ENCODE data around the gene ANO2.

ANO2 gene

GRCh38 chr12:5723711-5724252 lies 221.3 kb downstream of the ANO2 start:
- DNase-seq (ENCODE audit: low spot score), result no peak
- H2AFZ ChIP-seq (ENCODE audit: low read length), result no peak overlapping the region

DNA sequence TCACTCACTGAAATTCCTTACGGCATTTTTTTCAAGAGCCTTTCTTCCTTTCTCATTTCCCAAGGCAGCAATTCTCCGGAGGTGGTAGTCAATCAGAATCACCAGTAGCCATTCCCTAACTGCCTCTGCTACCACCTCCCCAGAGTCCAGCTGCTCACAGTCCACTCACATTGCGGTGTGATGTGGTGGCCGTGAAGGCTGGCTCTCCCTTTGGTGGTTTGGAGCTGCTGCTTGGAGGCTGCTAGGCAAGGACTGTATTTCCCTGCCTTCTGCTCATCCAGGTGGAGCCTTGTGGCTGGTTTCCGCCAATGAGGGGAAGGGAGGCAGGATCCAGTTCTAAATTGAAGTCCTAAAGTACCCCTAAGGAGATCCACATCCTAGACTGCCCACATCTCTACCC lies 222.0 kb downstream of the ANO2 start:
- no peak for DNase-seq (ENCODE audit: low spot score)
- H3K4me1 ChIP-seq (ENCODE audit: control insufficient read depth in 2 of 2, insufficient read depth in 1 of 2, low read depth in 1 of 2, low read length in 2 of 2), result peaks cover 9 to 22% of the 10 kb centered on the region in 2 donors
- H3K14ac ChIP-seq (ENCODE audit: low read length), result no peak overlapping the region
- H2BK5ac ChIP-seq (ENCODE audit: low read length), result no peak overlapping the region
- peak overlapping the region; percentile 86 for H3K18ac ChIP-seq (ENCODE audit: low read length)
- H3K9me3 ChIP-seq (replicated peaks in 1 of 2; ENCODE audit: control insufficient read depth in 2 of 2, insufficient read depth in 1 of 2, low read depth in 1 of 2, low read length in 2 of 2), result no peaks in the 10 kb centered on the region
- no peak overlapping the region for H4K91ac ChIP-seq (ENCODE audit: low read depth, low read length, poor library complexity)
- no peaks in the 10 kb centered on the region for H3K36me3 ChIP-seq (replicated peaks in 1 of 2; ENCODE audit: control insufficient read depth in 2 of 2, insufficient read depth in 2 of 2, low read length in 2 of 2)
- no peak overlapping the region for H2BK15ac ChIP-seq (ENCODE audit: low read length)
- no peak overlapping the region for H2BK120ac ChIP-seq (ENCODE audit: low read depth, low read length)
- H3K4ac ChIP-seq (ENCODE audit: low read length), result no peak overlapping the region
- no peaks in the 10 kb centered on the region for H3K79me1 ChIP-seq (ENCODE audit: low read depth, low read length)
- no CpG with 5 or more reads among the region's 5 CpGs for WGBS, 2 donors (ENCODE audit: extremely low coverage in 2 of 2, insufficient read length in 2 of 2, insufficient replicate concordance in 1 of 2)
- H2AFZ ChIP-seq (ENCODE audit: low read length), result no peak overlapping the region
- H3K27me3 ChIP-seq (ENCODE audit: control insufficient read depth in 3 of 3, insufficient read depth in 3 of 3, low read depth in 1 of 3, low read length in 3 of 3), result no peaks in the 10 kb centered on the region
- no peak overlapping the region for H3K4me2 ChIP-seq (ENCODE audit: insufficient read depth, low read length, poor library complexity, severe bottlenecking)
- no peak overlapping the region for H2AK5ac ChIP-seq (ENCODE audit: low read depth, low read length)
- H3K23ac ChIP-seq (ENCODE audit: low read depth, low read length, poor library complexity), result peak overlapping the region; percentile 56
- H3K9ac ChIP-seq (ENCODE audit: low read depth, low read length, poor library complexity), result no peak overlapping the region
- no peak overlapping the region for H2BK12ac ChIP-seq (ENCODE audit: low read length)
- no peak overlapping the region for H3K4me3 ChIP-seq (ENCODE audit: low read length in 2 of 2)
- H4K8ac ChIP-seq (ENCODE audit: low read depth, low read length), result no peak overlapping the region
- H3K27ac ChIP-seq (replicated peaks; ENCODE audit: low read length), result no peak overlapping the region

More at GRCh38 chr12:5723711-5724252, 221.3 kb downstream of the ANO2 start:
- no peak overlapping the region for H2AK5ac ChIP-seq (ENCODE audit: low read depth, low read length)
- no peak overlapping the region for H3K14ac ChIP-seq (ENCODE audit: low read length)
- peaks cover 9 to 22% of the 10 kb centered on the region in 2 donors for H3K4me1 ChIP-seq (ENCODE audit: control insufficient read depth in 2 of 2, insufficient read depth in 1 of 2, low read depth in 1 of 2, low read length in 2 of 2)
- no peak overlapping the region for H2BK15ac ChIP-seq (ENCODE audit: low read length)
- H3K27ac ChIP-seq (replicated peaks; ENCODE audit: low read length), result no peak overlapping the region
- H3K23ac ChIP-seq (ENCODE audit: low read depth, low read length, poor library complexity), result no peak overlapping the region
- H4K91ac ChIP-seq (ENCODE audit: low read depth, low read length, poor library complexity), result no peak overlapping the region
- H2BK12ac ChIP-seq (ENCODE audit: low read length), result peak overlapping the region; percentile 59
- H2BK120ac ChIP-seq (ENCODE audit: low read depth, low read length), result no peak overlapping the region
- no CpG with 5 or more reads among the region's 4 CpGs for WGBS, 2 donors (ENCODE audit: extremely low coverage in 2 of 2, insufficient read length in 2 of 2, insufficient replicate concordance in 1 of 2)
- no peaks in the 10 kb centered on the region for H3K27me3 ChIP-seq (ENCODE audit: control insufficient read depth in 3 of 3, insufficient read depth in 3 of 3, low read depth in 1 of 3, low read length in 3 of 3)
- no peak overlapping the region for H3K9ac ChIP-seq (ENCODE audit: low read depth, low read length, poor library complexity)
- H3K36me3 ChIP-seq (replicated peaks in 1 of 2; ENCODE audit: control insufficient read depth in 2 of 2, insufficient read depth in 2 of 2, low read length in 2 of 2), result no peaks in the 10 kb centered on the region
- H3K4me3 ChIP-seq (ENCODE audit: low read length in 2 of 2), result no peak overlapping the region
- H3K79me1 ChIP-seq (ENCODE audit: low read depth, low read length), result no peaks in the 10 kb centered on the region
- H3K4ac ChIP-seq (ENCODE audit: low read length), result no peak overlapping the region
- H2BK5ac ChIP-seq (ENCODE audit: low read length), result no peak overlapping the region
- no peaks in the 10 kb centered on the region for H3K9me3 ChIP-seq (replicated peaks in 1 of 2; ENCODE audit: control insufficient read depth in 2 of 2, insufficient read depth in 1 of 2, low read depth in 1 of 2, low read length in 2 of 2)
- no peak overlapping the region for H4K8ac ChIP-seq (ENCODE audit: low read depth, low read length)
- H3K18ac ChIP-seq (ENCODE audit: low read length), result no peak overlapping the region
- no peak overlapping the region for H3K4me2 ChIP-seq (ENCODE audit: insufficient read depth, low read length, poor library complexity, severe bottlenecking)

- DNase-seq (ENCODE audit: low spot score), result no peak
- H2BK15ac ChIP-seq (ENCODE audit: low read length), result no peak overlapping the region
- H4K8ac ChIP-seq (ENCODE audit: low read depth, low read length), result no peak overlapping the region
- H3K27ac ChIP-seq (replicated peaks; ENCODE audit: low read length), result no peak overlapping the region
- no peak overlapping the region for H3K14ac ChIP-seq (ENCODE audit: low read length)
- no peak overlapping the region for H2BK12ac ChIP-seq (ENCODE audit: low read length)
- no peak overlapping the region for H3K23ac ChIP-seq (ENCODE audit: low read depth, low read length, poor library complexity)
- no peaks in the 10 kb centered on the region for H3K36me3 ChIP-seq (replicated peaks in 1 of 2; ENCODE audit: control insufficient read depth in 2 of 2, insufficient read depth in 2 of 2, low read length in 2 of 2)
- no peak overlapping the region for H2AK5ac ChIP-seq (ENCODE audit: low read depth, low read length)
- no peak overlapping the region for H3K18ac ChIP-seq (ENCODE audit: low read length)
- H3K9me3 ChIP-seq (replicated peaks in 1 of 2; ENCODE audit: control insufficient read depth in 2 of 2, insufficient read depth in 1 of 2, low read depth in 1 of 2, low read length in 2 of 2), result no peaks in the 10 kb centered on the region
- peaks cover 9 to 22% of the 10 kb centered on the region in 2 donors for H3K4me1 ChIP-seq (ENCODE audit: control insufficient read depth in 2 of 2, insufficient read depth in 1 of 2, low read depth in 1 of 2, low read length in 2 of 2)
- no peak overlapping the region for H4K91ac ChIP-seq (ENCODE audit: low read depth, low read length, poor library complexity)
- no peak overlapping the region for H3K9ac ChIP-seq (ENCODE audit: low read depth, low read length, poor library complexity)
- H3K79me1 ChIP-seq (ENCODE audit: low read depth, low read length), result no peaks in the 10 kb centered on the region
- H3K4me3 ChIP-seq (ENCODE audit: low read length in 2 of 2), result no peak overlapping the region
- H2BK120ac ChIP-seq (ENCODE audit: low read depth, low read length), result no peak overlapping the region
- no peak overlapping the region for H3K4me2 ChIP-seq (ENCODE audit: insufficient read depth, low read length, poor library complexity, severe bottlenecking)
- peak overlapping the region; percentile 37 for H2AFZ ChIP-seq (ENCODE audit: low read length)
- H3K4ac ChIP-seq (ENCODE audit: low read length), result no peak overlapping the region
- no CpG with 5 or more reads among the region's 7 CpGs for WGBS, 2 donors (ENCODE audit: extremely low coverage in 2 of 2, insufficient read length in 2 of 2, insufficient replicate concordance in 1 of 2)
- no peak overlapping the region for H2BK5ac ChIP-seq (ENCODE audit: low read length)
- H3K27me3 ChIP-seq (ENCODE audit: control insufficient read depth in 3 of 3, insufficient read depth in 3 of 3, low read depth in 1 of 3, low read length in 3 of 3), result no peaks in the 10 kb centered on the region
These were observed 224.6 kb downstream of the ANO2 start for GRCh38 chr12:5720381-5721005.

GRCh38 chr12:5718680-5719079 lies 226.4 kb downstream of the ANO2 start:
- no peaks in the 10 kb centered on the region for H3K36me3 ChIP-seq (replicated peaks in 1 of 2; ENCODE audit: control insufficient read depth in 2 of 2, insufficient read depth in 2 of 2, low read length in 2 of 2)
- no peak overlapping the region for H3K27ac ChIP-seq (replicated peaks; ENCODE audit: low read length)
- WGBS, 2 donors (ENCODE audit: extremely low coverage in 2 of 2, insufficient read length in 2 of 2, insufficient replicate concordance in 1 of 2), result no CpG with 5 or more reads among the region's 6 CpGs
- H2AFZ ChIP-seq (ENCODE audit: low read length), result no peak overlapping the region
- H2BK12ac ChIP-seq (ENCODE audit: low read length), result no peak overlapping the region
- H3K4me1 ChIP-seq (ENCODE audit: control insufficient read depth in 2 of 2, insufficient read depth in 1 of 2, low read depth in 1 of 2, low read length in 2 of 2), result peaks cover 9 to 14% of the 10 kb centered on the region in 2 donors
- H2BK15ac ChIP-seq (ENCODE audit: low read length), result no peak overlapping the region
- no peak overlapping the region for H3K4me2 ChIP-seq (ENCODE audit: insufficient read depth, low read length, poor library complexity, severe bottlenecking)
- H2AK5ac ChIP-seq (ENCODE audit: low read depth, low read length), result no peak overlapping the region
- no peak for DNase-seq (ENCODE audit: low spot score)
- no peaks in the 10 kb centered on the region for H3K27me3 ChIP-seq (ENCODE audit: control insufficient read depth in 3 of 3, insufficient read depth in 3 of 3, low read depth in 1 of 3, low read length in 3 of 3)
- H3K18ac ChIP-seq (ENCODE audit: low read length), result no peak overlapping the region
- no peak overlapping the region for H3K4me3 ChIP-seq (ENCODE audit: low read length in 2 of 2)
- no peaks in the 10 kb centered on the region for H3K79me1 ChIP-seq (ENCODE audit: low read depth, low read length)
- H3K4ac ChIP-seq (ENCODE audit: low read length), result no peak overlapping the region
- peak overlapping the region; percentile 49 for H2BK5ac ChIP-seq (ENCODE audit: low read length)
- H3K14ac ChIP-seq (ENCODE audit: low read length), result no peak overlapping the region
- H3K23ac ChIP-seq (ENCODE audit: low read depth, low read length, poor library complexity), result no peak overlapping the region
- H4K91ac ChIP-seq (ENCODE audit: low read depth, low read length, poor library complexity), result no peak overlapping the region
- no peak overlapping the region for H4K8ac ChIP-seq (ENCODE audit: low read depth, low read length)
- no peak overlapping the region for H2BK120ac ChIP-seq (ENCODE audit: low read depth, low read length)
- no peak overlapping the region for H3K9ac ChIP-seq (ENCODE audit: low read depth, low read length, poor library complexity)
- no peaks in the 10 kb centered on the region for H3K9me3 ChIP-seq (replicated peaks in 1 of 2; ENCODE audit: control insufficient read depth in 2 of 2, insufficient read depth in 1 of 2, low read depth in 1 of 2, low read length in 2 of 2)
